Peyer's patch (tissue), 4 donors: ENCODE measurements around the gene PBX1. TPM values are rescaled to one million over a fixed set of nuclear protein-coding genes. Genes with fewer than 3 reads are reported as not detected.

Source experiments
- DNase-seq, 3 donors: peaks; one replicate each; pipeline ENCODE4 v3.0.0-alpha.2; 2017 to 2019
- H3K27ac ChIP-seq, 4 donors: fragments of 200-600 bp; sonication (generic); one replicate each; pipeline ENCODE4 v1.5.1; 2016 to 2019
- H3K27me3 ChIP-seq, 2 donors: fragments of 200-600 bp; sonication (generic); one replicate each; pipeline ENCODE4 v1.5.1; 2019
- H3K36me3 ChIP-seq, 3 donors: fragments of 200-600 bp; sonication (generic); one replicate each; pipeline ENCODE4 v1.5.1; 2016 to 2019
- H3K4me1 ChIP-seq, 4 donors: fragments of 200-600 bp; sonication (generic); one replicate each; pipeline ENCODE4 v1.5.1; 2016 to 2019
- H3K4me3 ChIP-seq, 4 donors: fragments of 200-600 bp; sonication (generic); 1 replicate in 3 of 4; 2 replicates in 1 of 4; pipeline ENCODE4 v1.5.1; 2016 to 2019; ENCODE audit warnings: mild to moderate bottlenecking in 1 of 4
- H3K9me3 ChIP-seq, 4 donors: fragments of 200-600 bp; sonication (generic); one replicate each; pipeline ENCODE4 v1.5.1; 2016 to 2019; ENCODE audit warnings: mild to moderate bottlenecking in 1 of 4
- CTCF ChIP-seq, 6 experiments: fragments of 450-650 bp in 4 of 6; fragments of 200-600 bp in 2 of 6; sonication (generic) in 1 of 6; IDR thresholded peaks; one replicate each; pipeline ENCODE4 v1.5.1; 2017 to 2019; ENCODE audit warnings: antibody characterized with exemption in 6 of 6, mild to moderate bottlenecking in 3 of 6, moderate library complexity in 1 of 6
- POLR2A ChIP-seq, 2 donors: fragments of 450-650 bp; IDR thresholded peaks; one replicate each; pipeline ENCODE4 v1.5.1; 2017; ENCODE audit warnings: antibody characterized with exemption in 2 of 2, mild to moderate bottlenecking in 2 of 2, moderate library complexity in 2 of 2
- total RNA-seq, 4 donors: library from RNA; depleted of rRNA; stranded (reverse); fragments of >200 nt; gene quantifications; one replicate each; pipeline ENCODE4 v1.1.0, GENCODE V29; 2016

Gene PBX1
- total RNA-seq, 4 donors from 2014 or later: 20.6 to 57.5 (median 40.4) TPM

- TF ChIP-seq CTCF (IDR thresholded peaks at IDR 0.05) (no peak), POLR2A (IDR thresholded peaks at IDR 0.05) (no peak)
- H3K4me1 ChIP-seq: peaks cover 0 to 12% (median 0%) of the 10 kb centered on the region in 4 donors
- no peak for DNase-seq
- peak overlapping the region in 2 of 4 donors; percentile 23 to 68 for H3K4me3 ChIP-seq
- no peaks in the 10 kb centered on the region for H3K9me3 ChIP-seq
- peak overlapping the region in 2 of 4 donors; percentile 0 to 74 for H3K27ac ChIP-seq
- H3K27me3 ChIP-seq: no peaks in the 10 kb centered on the region
- H3K36me3 ChIP-seq: no peaks in the 10 kb centered on the region
Measured at GRCh38 chr1:164564378-164564777, 5.4 kb downstream of the PBX1 start.

GRCh38 chr1:164565357-164565756 is 6.4 kb downstream of the PBX1 start:
- DNase-seq: no peak
- Histone ChIP-seq H3K4me1 (peaks cover 0 to 12% (median 0%) of the 10 kb centered on the region in 4 donors), H3K4me3 (peak overlapping the region in 1 of 4 donors; percentile 68), H3K9me3 (no peaks in the 10 kb centered on the region), H3K27me3 (no peaks in the 10 kb centered on the region), H3K27ac (peak overlapping the region in 1 of 4 donors; percentile 74), H3K36me3 (no peaks in the 10 kb centered on the region)
- TF ChIP-seq CTCF (IDR thresholded peaks at IDR 0.05): no peak
- TF ChIP-seq POLR2A (IDR thresholded peaks at IDR 0.05): no peak

GRCh38 chr1:164567774-164568173 is 8.8 kb downstream of the PBX1 start:
- H3K27me3 ChIP-seq: no peaks in the 10 kb centered on the region
- H3K9me3 ChIP-seq: no peaks in the 10 kb centered on the region
- H3K36me3 ChIP-seq: no peaks in the 10 kb centered on the region
- TF ChIP-seq CTCF (IDR thresholded peaks at IDR 0.05): no peak
- TF ChIP-seq POLR2A (IDR thresholded peaks at IDR 0.05): no peak
- no peak for DNase-seq
- H3K27ac ChIP-seq: no peak overlapping the region
- peaks cover 0 to 12% (median 0%) of the 10 kb centered on the region in 4 donors for H3K4me1 ChIP-seq
- no peak overlapping the region for H3K4me3 ChIP-seq

GRCh38 chr1:164569241-164569640 is 10.3 kb downstream of the PBX1 start:
- no peak for TF ChIP-seq POLR2A (IDR thresholded peaks at IDR 0.05)
- TF ChIP-seq CTCF (IDR thresholded peaks at IDR 0.05): no peak

GRCh38 chr1:164569866-164570265 is 10.9 kb downstream of the PBX1 start:
- Histone ChIP-seq H3K9me3 (no peaks in the 10 kb centered on the region), H3K27ac (peak overlapping the region in 1 of 4 donors; percentile 23), H3K4me3 (no peak overlapping the region), H3K27me3 (no peaks in the 10 kb centered on the region), H3K36me3 (no peaks in the 10 kb centered on the region), H3K4me1 (no peaks in the 10 kb centered on the region)
- TF ChIP-seq POLR2A (IDR thresholded peaks at IDR 0.05) (no peak), CTCF (IDR thresholded peaks at IDR 0.05) (no peak)
- no peak for DNase-seq

More at GRCh38 chr1:164569241-164569640, 10.3 kb downstream of the PBX1 start:
- no peaks in the 10 kb centered on the region for H3K4me1 ChIP-seq
- H3K36me3 ChIP-seq: no peaks in the 10 kb centered on the region
- no peak overlapping the region for H3K4me3 ChIP-seq
- H3K27ac ChIP-seq: no peak overlapping the region
- no peaks in the 10 kb centered on the region for H3K27me3 ChIP-seq
- no peaks in the 10 kb centered on the region for H3K9me3 ChIP-seq
- DNase-seq: no peak

- TF ChIP-seq POLR2A (IDR thresholded peaks at IDR 0.05): no peak
- Histone ChIP-seq H3K4me1 (no peaks in the 10 kb centered on the region), H3K36me3 (no peaks in the 10 kb centered on the region), H3K27ac (no peak overlapping the region), H3K27me3 (no peaks in the 10 kb centered on the region), H3K4me3 (no peak overlapping the region), H3K9me3 (no peaks in the 10 kb centered on the region)
- no peak for DNase-seq
Measured at GRCh38 chr1:164571333-164571732, 12.3 kb downstream of the PBX1 start.
